Stimulated activated CD4-positive, alpha-beta T cell treated with anti-CD3 and anti-CD28 coated beads, Interleukin-1b, Interleukin-23, amount 100 ng/mL, for 1 hour (primary cell): ENCODE data around the gene ATP12A.
"Not testable (repeated sequence)": the region's sequence is repeated elsewhere in the genome, so short reads cannot be mapped to it uniquely, and the experiment has no call there.

Source experiments
- DNase-seq, 2 donors: peaks; one replicate each; pipeline ENCODE4 v3.0.0-alpha.2; 2020; ENCODE audit warnings: low read depth in 2 of 2

ATP12A gene

GRCh38 chr13:24730873-24731567 lies 50.8 kb downstream of the ATP12A start:
- DNase-seq: not testable (repeated sequence)

- no peak for DNase-seq
Observed at GRCh38 chr13:24734950-24735349, 54.7 kb downstream of the ATP12A start.

GRCh38 chr13:24737042-24737441 lies 56.8 kb downstream of the ATP12A start:
- DNase-seq: no peak

- DNase-seq: no peak
Observed at GRCh38 chr13:24738366-24738847, 58.2 kb downstream of the ATP12A start.

- no peak for DNase-seq
Observed at GRCh38 chr13:24740014-24740890, 60.0 kb downstream of the ATP12A start.

- DNase-seq: no peak
Observed at GRCh38 chr13:24741016-24741662, 60.9 kb downstream of the ATP12A start.

- DNase-seq: no peak
Observed at GRCh38 chr13:24741791-24742190, 61.6 kb downstream of the ATP12A start.

GRCh38 chr13:24742294-24742693 lies 62.1 kb downstream of the ATP12A start:
- no peak for DNase-seq

GRCh38 chr13:24742977-24743376 lies 62.8 kb downstream of the ATP12A start:
- DNase-seq: no peak

- DNase-seq: no peak
Observed at GRCh38 chr13:24744247-24744646, 64.0 kb downstream of the ATP12A start.

GRCh38 chr13:24745516-24745860 lies 65.3 kb downstream of the ATP12A start:
- DNase-seq: no peak

GRCh38 chr13:24745861-24746617 lies 65.8 kb downstream of the ATP12A start:
- DNase-seq: no peak

GRCh38 chr13:24746618-24747247 lies 66.5 kb downstream of the ATP12A start:
- no peak for DNase-seq

GRCh38 chr13:24747248-24748060 lies 67.2 kb downstream of the ATP12A start:
- no peak for DNase-seq

GRCh38 chr13:24748061-24748400 lies 67.8 kb downstream of the ATP12A start:
- no peak for DNase-seq

GRCh38 chr13:24759197-24759596 lies 79.0 kb downstream of the ATP12A start:
- DNase-seq: no peak
